NOMO-1 treated with dmso at 0.1 percent for 144 hours (cell line): Measurements from ENCODE around the gene CDIP1.

Experiments
- DNase-seq: peaks from one replicate; lab custom pipeline; 2025; ENCODE audit not compliant: unreplicated experiment; lab: John Stamatoyannopoulos, UW

Gene CDIP1

GRCh38 chr16:4460936-4461249 lies 77.7 kb downstream of the CDIP1 start:
- no peak for DNase-seq
